ENCODE data around the gene TEAD1.

Gene TEAD1

GRCh38 chr11:12707500-12707880 lies 33.3 kb downstream of the TEAD1 start:
- no peak for DNase-seq (ENCODE audit: low spot score)

DNA sequence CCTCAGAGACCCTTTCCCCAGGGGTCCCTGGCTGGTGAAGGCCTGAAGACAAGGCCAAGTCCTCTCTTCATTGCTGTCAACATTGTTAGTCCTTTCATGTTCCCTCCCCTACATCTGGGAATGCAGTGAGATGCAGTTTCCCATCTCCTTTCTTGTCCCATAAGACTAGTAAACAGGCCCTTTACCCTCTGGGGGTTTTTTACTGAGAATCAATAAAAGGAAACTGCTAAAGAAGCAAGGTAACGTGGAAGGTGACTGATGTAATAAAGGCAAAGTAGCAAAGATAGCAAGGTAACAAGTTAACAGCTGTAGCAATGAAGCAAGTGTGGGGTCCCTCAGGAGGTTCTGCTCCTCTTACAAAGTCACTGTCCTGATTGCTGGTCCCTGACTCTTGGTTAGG lies 37.3 kb downstream of the TEAD1 start:
- DNase-seq (ENCODE audit: low spot score): no peak

DNA sequence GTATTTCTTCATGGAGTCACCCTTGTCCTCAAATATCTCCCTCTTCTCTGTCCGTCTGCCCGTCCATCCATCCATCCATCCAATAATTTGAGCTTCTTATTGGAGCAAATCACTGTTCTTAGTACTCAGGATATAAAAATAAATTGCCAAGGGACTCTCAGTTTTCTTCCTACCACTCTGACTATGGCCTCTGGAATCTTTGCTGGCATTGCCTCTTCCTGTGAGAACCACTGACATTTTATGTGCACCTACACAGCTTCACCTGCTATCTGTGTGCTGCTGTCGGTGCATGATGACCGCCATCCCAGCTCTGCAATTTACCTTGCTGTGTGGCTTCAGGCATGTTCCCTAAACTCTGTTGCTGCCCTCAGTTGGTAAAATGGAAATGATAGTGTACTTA lies 37.9 kb downstream of the TEAD1 start:
- DNase-seq (ENCODE audit: low spot score): no peak

DNA sequence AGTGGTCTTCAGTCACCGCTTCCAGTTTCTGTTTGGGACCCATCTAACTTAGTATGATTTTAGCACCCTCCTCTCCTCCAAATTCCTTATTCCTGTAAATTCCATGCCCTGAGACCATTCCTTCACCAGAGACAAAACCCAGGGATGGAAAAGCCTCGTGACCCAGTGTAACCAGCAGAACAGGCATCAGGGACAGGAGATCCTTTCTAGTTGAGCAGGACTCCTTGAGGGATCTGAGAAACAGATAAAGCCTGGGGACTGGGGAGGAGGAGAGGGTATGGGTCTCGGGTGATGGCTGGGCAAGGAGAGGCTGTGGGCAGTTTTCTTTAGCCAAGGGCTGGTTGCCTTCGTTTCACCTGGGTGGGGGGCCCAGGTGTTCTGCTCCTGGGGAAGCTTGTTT lies 40.9 kb downstream of the TEAD1 start:
- no peak for DNase-seq (ENCODE audit: low spot score)

DNA sequence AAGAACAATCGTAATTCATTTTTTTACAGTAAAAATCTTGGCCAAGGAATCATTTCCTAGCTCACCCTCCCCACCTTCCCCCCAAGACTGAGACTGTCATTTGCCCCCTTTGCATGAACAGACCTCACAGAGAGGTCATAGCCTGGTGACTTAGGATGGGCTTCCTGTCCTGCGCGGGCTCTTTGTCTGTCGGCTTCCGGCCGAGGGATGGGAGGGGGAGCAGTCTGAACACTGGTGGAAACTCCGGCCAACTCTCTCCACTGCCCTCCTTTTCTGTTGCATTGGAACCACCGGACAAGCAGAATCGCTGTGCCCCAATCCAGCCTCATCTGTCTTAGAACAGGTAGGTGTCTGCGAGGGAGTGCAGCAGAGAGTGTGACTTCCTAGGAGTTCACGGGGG lies 41.7 kb downstream of the TEAD1 start:
- DNase-seq (ENCODE audit: low spot score): no peak

DNA sequence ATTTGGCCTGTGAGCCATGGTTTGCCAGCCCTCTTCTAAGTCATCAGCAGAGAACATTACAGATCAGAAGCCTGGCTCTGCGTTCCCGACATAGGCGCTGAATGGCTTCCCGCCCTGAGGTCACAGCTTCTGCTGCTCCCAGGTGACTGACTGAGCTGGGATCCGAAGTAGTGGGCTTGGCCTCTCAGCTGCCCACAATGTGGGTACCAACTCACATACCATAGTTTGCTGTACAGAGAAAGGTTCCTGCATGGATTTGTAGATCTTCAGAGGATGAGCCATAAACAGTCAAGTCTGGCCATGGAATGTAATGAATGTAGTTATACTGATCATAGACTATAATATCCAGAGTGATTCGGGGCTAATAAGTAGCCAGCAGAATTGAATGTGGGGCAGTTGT lies 42.6 kb downstream of the TEAD1 start:
- no peak for DNase-seq (ENCODE audit: low spot score)

DNA sequence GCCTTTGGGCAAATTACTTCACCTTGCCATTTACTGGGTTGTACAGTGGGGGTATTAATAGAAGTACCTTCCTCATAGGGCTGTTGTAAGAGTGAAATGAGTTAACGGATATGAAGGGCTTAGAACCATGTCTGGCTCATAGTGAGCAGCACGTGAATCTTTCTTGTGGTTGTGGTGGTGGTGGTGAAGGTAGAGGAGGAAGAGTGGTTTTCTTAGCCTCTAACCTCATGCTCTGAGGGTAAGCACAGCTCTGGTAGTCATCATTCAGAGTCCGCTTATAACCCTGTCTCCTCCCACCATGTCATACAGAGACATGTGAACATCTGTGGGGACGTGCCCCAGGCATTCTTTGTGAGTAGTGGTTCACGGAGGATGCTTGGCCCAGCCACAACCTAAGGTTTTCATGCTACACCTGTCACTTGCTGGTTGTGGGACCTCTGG lies 43.6 kb downstream of the TEAD1 start:
- DNase-seq (ENCODE audit: low spot score): no peak

- DNase-seq (ENCODE audit: low spot score): no peak
Observed at GRCh38 chr11:12719221-12719620, 45.0 kb downstream of the TEAD1 start.

DNA sequence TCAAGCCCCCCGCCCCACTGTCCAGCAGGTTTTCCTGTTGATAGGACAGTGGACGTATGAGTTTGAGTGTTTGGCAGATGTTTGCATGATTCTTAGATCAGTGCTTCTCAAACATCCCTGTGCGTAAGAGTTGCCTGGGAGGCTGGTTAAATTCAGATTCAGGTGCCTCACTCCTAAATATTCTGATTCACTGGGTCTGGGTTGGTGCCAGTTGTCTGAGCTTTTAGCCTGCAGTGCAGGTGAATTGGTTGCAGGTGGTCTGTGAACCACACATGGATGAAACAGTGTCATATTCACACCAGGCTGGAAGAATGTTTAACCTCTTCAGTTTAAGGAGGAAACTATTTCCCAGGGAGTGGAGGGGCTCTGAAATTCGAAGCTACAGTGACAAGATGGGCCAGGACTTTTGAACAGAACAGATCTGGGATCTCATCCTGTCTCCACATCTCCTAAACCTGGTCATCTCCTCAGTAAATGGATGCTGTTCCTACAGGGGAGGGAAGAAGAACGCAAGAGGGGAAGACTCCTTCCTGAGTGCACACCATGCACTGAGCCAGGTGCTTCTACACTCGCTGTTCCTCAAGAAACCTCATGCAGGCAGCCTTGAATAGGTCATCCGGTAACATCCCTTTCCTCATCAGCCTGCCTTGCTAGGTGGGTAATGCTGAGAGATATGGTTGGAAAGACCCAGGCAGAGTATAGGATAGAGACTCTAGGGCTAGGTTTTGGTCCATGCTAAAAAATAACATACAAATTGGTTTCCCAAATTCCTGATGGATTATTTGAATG lies 47.8 kb downstream of the TEAD1 start:
- no peak for DNase-seq (ENCODE audit: low spot score)

DNA sequence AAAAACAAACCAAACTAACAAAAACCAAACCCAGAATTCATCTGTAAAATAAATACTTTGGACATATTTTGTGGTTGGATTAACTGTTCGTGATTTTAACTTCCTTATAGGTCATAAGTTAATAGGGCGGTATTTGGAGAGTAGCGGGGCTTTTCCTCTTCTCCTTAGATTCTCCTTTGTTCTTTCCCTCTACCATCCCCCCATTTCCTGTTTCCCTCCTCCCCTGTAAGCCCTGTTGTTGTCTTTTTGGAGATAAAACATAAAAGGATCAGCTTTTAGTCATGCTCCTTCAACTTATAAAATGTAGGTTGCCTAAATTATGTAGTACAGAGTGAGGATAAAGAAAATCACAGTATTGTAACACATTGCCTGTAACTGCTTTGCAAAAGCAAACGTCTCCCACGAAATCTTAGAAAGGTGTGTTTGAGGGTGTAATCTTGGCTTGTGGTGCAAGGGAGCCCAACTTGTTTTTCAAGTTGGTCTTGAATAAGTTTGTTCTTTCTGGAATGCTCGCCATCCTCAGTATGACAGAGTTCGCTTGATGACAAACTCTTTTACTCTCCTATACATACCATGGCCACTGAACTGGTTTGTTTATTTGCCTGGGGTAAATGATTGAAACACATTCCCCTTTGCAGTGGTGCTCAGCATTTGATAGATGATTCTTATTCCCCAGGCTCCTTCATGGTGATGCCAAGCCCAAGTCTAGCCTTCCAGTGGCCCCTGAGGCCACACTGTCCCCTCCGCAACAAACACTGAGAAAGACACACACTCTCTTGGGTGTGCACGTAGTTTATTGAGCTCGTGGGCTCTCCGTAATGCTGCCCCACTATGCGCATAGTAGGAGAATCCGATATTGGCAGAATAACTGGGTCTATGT lies 49.4 kb downstream of the TEAD1 start:
- DNase-seq (ENCODE audit: low spot score): peak; percentile 64

DNA sequence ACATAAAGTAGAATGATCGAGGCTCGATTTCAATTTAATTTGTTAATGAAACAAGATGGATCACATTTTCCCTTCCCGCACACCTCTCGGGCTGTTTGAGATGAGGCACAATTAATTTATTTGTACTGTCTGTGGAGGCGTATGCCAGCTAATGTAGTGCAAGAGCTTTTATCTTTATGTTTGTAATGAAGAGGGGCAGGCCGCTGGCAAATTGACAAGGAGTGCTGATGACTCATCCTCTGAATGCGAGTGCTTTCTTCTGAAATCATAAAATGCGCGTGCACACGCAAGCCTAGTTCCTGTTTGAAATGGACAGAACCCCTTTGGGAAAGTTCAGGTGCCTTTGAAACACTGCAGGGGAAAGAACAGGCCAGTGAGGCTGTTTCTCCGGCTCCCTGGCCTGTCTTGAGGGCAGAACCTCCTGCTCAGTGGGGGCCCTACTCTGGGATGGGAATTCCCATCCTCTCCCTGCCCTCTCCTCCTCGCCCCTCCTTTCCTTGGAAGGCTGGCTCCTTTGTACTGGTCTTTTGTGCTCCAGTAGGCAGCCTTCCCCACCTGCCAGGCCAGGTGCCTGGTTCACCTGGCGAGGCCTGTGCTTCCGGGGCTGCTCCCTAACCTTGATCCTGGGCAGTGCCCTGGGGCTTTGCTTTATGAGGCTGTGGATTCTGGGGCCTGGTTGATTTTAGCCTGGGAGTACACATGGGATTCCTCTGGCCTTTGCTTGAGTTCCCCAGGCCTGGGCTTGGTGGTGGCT lies 50.3 kb downstream of the TEAD1 start:
- DNase-seq (ENCODE audit: low spot score): peak; percentile 85

GRCh38 chr11:12725055-12725862 lies 51.0 kb downstream of the TEAD1 start:
- no peak for DNase-seq (ENCODE audit: low spot score)

GRCh38 chr11:12725863-12726682 lies 51.9 kb downstream of the TEAD1 start:
- no peak for DNase-seq (ENCODE audit: low spot score)

GRCh38 chr11:12727563-12728211 lies 53.5 kb downstream of the TEAD1 start:
- no peak for DNase-seq (ENCODE audit: low spot score)

- DNase-seq (ENCODE audit: low spot score): no peak
Observed at GRCh38 chr11:12728417-12728816, 54.2 kb downstream of the TEAD1 start.

DNA sequence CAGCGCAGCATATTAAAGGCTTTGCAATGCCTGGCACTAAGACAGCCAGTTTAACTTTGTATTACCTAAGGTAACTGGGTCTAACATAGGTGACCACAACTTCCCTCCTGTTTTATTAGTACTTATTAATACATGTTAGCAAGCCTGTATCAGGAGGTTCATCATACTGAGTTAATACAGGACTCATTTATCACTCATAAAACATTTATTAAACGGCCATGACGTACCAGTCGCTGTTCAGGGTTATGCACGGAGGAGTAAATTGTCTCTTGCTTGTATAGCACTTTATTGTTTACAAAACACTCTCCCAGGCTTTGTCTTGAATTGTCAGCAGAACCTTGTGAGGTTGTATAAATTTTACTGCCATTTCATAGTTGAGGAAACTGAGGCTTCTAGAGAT lies 55.7 kb downstream of the TEAD1 start:
- DNase-seq (ENCODE audit: low spot score): no peak

DNA sequence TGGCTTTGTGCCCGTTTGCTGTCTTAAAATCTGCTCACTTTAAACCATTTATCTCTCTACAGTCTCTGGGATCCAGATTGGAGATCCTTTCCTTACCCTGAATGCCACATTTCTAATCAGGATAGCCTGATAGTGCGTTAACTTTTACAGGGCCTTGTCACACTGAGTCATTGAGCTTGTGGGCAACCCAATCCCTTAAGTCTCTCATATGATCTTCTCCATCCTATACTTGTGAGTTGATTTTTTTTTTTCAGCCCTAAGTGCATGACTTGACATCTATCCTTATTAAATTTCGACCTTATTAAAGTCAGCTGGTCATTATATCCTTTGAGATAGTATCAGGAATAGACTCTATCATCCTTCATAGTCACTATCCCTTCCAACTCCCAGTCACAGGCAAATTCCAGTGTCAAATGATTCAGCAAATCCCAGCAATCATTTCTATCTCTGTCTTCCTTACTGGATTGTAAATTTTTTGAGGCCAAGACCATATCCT lies 57.7 kb downstream of the TEAD1 start:
- DNase-seq (ENCODE audit: low spot score): no peak

DNA sequence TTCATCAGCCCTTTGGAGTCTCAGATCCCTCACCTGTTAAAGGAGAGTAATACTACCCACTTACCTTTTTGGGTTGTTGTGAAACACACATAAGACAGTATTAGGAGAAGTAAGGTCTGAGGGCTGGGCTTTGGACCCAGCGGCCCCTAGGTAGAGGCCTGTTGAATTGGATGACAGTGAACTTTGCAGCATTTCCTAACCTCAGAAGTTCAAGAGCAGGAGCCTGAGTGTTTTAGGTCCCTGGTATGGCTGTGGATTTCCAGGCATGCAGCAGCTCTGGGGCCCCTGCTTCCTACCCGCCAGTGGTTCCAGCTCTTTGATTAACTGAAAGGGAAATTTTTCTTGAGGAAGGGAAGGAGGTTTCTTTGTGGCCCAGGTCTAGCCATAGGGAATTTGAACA lies 58.9 kb downstream of the TEAD1 start:
- no peak for DNase-seq (ENCODE audit: low spot score)

DNA sequence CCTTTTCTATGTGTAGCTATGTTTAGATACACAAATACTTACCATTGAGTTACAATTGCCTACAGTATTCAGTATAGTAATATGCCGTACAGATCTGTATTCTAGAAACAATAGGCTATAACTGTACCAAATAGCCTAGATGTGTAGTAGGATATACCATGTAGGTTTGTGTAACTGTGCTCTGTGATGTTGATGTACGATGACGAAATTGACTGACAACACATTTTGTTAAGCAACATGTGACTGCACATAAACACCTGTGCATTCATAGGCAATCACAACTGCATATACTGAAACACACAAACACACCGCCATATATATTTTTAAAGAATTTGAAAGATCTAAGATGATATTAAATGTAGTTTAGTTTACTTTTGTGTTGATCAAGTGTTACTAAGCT lies 60.4 kb downstream of the TEAD1 start:
- DNase-seq (ENCODE audit: low spot score): no peak

DNA sequence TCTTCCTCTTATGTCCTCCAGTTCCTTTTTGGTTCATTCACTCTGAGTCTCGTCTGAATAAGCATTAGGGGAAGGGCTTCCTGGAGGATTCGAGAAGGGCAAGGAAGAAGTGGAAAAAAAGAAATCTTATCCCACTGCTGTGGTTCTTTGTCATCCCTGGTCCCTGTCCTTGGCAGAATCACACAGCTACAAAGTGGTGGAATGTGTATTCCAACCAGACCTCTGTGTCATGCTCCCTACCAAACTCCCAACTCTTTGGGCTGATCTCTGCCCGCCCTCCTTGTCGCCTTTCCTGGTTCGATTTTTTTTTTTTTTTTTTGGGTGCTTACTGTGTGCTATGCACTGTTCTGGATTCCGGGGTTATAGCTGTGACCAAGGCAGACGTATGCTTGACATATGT lies 61.0 kb downstream of the TEAD1 start:
- no peak for DNase-seq (ENCODE audit: low spot score)

Data from iPS-NIHi11 (cell line).